ENCODE measurements around the gene ELAVL1.

The ELAVL1 gene

GRCh38 chr19:7915250-7916102, 90.0 kb downstream of the ELAVL1 start:
- no peak for DNase-seq (ENCODE audit: extremely low read depth in 1 of 2, low read depth in 1 of 2)

- no peak for DNase-seq (ENCODE audit: extremely low read depth in 1 of 2, low read depth in 1 of 2)
These were observed 90.8 kb downstream of the ELAVL1 start, which contains the start of gene TGFBR3L for GRCh38 chr19:7914598-7915045. TGFBR3L (plus strand) TSS chr19:7914830.

- DNase-seq (ENCODE audit: extremely low read depth in 1 of 2, low read depth in 1 of 2): no peak
These were observed 91.3 kb downstream of the ELAVL1 start for GRCh38 chr19:7914099-7914498.

GRCh38 chr19:7913652-7914051, 91.8 kb downstream of the ELAVL1 start:
- no peak for DNase-seq (ENCODE audit: extremely low read depth in 1 of 2, low read depth in 1 of 2)

GRCh38 chr19:7912697-7913564, 92.5 kb downstream of the ELAVL1 start:
- DNase-seq (ENCODE audit: extremely low read depth in 1 of 2, low read depth in 1 of 2): no peak

GRCh38 chr19:7912144-7912696, 93.2 kb downstream of the ELAVL1 start:
- no peak for DNase-seq (ENCODE audit: extremely low read depth in 1 of 2, low read depth in 1 of 2)

- DNase-seq (ENCODE audit: extremely low read depth in 1 of 2, low read depth in 1 of 2): no peak
These were observed 93.8 kb downstream of the ELAVL1 start for GRCh38 chr19:7911508-7912143.

GRCh38 chr19:7910321-7911161, 94.9 kb downstream of the ELAVL1 start:
- no peak for DNase-seq (ENCODE audit: extremely low read depth in 1 of 2, low read depth in 1 of 2)

GRCh38 chr19:7909471-7910067, 95.9 kb downstream of the ELAVL1 start:
- no peak for DNase-seq (ENCODE audit: extremely low read depth in 1 of 2, low read depth in 1 of 2)

- DNase-seq (ENCODE audit: extremely low read depth in 1 of 2, low read depth in 1 of 2): no peak
These were observed 96.5 kb downstream of the ELAVL1 start for GRCh38 chr19:7908742-7909461.

Data from stimulated activated CD8-positive, alpha-beta memory T cell treated with anti-CD3 and anti-CD28 coated beads, Interleukin-7, amount 100 ng/mL, for 48 hours (primary cell).